ENCODE results near the gene PDCD6IP.
"Not testable (repeated sequence)": the region's sequence is repeated elsewhere in the genome, so short reads cannot be mapped to it uniquely, and the experiment has no call there.

Gene PDCD6IP

DNA sequence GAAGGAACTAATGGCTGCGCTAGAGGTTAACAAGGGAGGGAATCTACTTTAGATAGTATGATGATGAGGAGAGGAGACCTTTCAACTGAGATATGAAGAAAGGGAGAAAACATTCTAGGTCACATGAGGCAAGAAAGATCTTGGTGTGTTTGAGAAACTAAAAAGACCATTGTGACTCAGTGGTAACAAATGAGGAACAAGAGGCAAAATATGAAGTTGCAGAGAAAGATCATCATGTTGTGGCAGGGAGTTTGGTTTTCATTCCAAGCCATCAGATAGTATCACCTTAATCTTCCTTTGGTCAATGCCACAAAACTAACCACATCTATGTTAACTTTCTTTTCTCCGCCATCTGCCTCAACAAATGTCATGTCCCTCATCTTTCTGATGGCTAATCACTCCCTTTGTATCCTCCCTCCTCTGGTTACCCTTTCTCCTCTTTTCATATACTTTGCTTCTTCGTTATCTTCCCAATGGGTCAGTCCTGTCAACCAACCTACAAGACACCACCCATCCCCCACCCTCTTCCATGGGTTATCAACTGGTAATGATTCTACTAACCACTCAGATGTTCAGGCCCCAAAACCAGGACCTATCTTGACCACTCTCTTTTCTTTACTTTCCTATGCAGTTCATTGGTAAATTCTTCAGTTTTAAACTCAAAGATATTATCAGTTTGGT lies 2.4 kb upstream of the PDCD6IP start:
- DNase-seq: no peak

GRCh38 chr3:33798113-33798417 lies 365 bp upstream of the PDCD6IP start:
- no peak for DNase-seq

DNA sequence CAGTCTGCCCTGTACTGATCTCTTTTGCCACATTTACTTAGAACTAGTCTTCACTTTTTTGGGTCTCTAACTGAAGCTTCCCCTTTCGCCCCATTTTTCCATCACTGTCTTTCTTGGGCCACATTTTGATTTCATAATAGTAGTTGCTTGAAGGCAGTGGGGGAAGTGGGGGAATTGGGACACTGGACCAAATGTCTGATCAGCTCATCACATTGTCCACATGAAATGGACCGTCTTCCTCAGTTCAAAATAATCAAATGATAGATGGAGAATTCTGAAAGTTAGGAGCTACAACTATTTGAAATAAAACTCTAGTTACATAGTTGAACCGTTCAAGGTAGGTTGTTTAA lies 747 bp downstream of the PDCD6IP start:
- DNase-seq: no peak

- DNase-seq: no peak
These were observed 4.8 kb downstream of the PDCD6IP start for GRCh38 chr3:33803252-33803651.

GRCh38 chr3:33803894-33804526 lies 5.6 kb downstream of the PDCD6IP start:
- DNase-seq: no peak

- DNase-seq: no peak
These were observed 8.8 kb downstream of the PDCD6IP start for GRCh38 chr3:33807191-33807590.

GRCh38 chr3:33808559-33808958 lies 10.1 kb downstream of the PDCD6IP start:
- no peak for DNase-seq

- no peak for DNase-seq
These were observed 12.1 kb downstream of the PDCD6IP start for GRCh38 chr3:33810545-33810944.

DNA sequence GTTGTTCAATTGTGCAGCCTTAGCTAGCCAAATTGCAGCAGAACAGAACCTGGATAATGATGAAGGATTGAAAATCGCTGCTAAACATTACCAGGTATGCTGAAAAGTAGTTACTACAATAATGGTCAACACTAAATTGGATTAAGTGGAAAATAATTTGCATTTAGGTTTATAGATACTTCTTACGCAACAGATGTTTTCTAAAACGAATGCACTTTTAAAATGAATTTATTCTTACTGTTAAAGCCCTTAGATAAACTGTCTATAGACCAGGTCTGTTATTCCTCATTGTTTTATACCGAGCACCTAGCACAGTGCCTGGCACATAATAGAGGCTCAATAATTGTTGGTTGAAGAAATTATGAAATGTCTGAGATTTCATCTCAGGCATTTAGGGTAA lies 23.6 kb downstream of the PDCD6IP start:
- DNase-seq: no peak

- DNase-seq: no peak
These were observed 25.4 kb downstream of the PDCD6IP start for GRCh38 chr3:33823821-33824220.

DNA sequence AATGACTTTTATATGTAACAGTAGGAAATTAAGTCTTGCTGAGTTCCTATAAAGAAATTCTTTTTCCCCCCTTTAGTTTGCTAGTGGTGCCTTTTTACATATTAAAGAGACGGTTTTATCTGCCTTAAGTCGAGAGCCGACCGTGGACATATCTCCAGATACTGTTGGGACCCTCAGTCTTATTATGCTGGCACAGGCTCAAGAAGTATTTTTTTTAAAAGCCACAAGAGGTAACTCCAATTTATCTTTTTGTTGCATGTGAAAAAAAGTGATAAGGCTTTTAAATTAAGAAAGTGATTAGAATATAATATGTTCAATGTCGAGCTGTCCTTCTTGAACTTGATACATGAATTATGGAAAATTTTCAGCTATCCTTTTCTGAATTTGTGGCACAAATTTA lies 26.7 kb downstream of the PDCD6IP start:
- DNase-seq: no peak

DNA sequence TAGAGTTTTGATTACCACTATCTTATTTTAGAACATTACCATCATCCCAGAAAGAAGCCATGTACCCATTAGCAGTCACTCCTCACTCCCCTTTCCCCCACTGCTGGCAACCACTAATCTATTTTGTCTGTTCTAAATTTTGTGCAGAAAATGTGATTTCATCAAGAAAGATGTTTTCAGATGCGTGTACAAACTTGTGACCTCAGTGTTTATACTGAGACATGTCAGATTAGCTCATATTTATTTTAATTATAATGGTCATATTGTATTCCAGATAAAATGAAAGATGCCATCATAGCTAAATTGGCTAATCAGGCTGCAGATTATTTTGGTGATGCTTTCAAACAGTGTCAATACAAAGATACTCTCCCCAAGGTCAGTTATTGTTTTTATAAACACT lies 27.8 kb downstream of the PDCD6IP start:
- no peak for DNase-seq

GRCh38 chr3:33826688-33827087 lies 28.3 kb downstream of the PDCD6IP start:
- DNase-seq: no peak

GRCh38 chr3:33829720-33830119 lies 31.3 kb downstream of the PDCD6IP start:
- no peak for DNase-seq

- DNase-seq: no peak
These were observed 32.6 kb downstream of the PDCD6IP start for GRCh38 chr3:33831053-33831452.

- DNase-seq: no peak
These were observed 35.1 kb downstream of the PDCD6IP start for GRCh38 chr3:33833408-33834095.

DNA sequence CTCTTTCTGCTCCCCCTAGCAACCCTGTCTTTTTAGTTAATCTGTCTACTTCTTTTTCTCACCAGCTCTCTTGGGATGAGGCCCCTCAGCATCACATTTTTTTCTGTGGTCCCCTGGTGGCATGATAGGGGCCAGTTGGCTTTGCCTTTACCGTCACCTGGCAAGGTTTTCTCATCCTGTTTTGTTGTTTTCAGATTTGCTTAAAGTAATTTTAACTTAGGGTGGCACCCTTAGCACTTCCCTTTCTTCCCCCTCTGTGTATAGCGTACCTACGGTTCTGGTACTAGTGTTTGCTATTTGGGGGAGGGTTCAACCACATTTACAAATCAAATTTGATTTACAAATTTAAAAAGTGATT lies 35.6 kb downstream of the PDCD6IP start:
- DNase-seq: no peak

GRCh38 chr3:33837182-33837581 lies 38.8 kb downstream of the PDCD6IP start:
- not testable (repeated sequence) for DNase-seq

DNA sequence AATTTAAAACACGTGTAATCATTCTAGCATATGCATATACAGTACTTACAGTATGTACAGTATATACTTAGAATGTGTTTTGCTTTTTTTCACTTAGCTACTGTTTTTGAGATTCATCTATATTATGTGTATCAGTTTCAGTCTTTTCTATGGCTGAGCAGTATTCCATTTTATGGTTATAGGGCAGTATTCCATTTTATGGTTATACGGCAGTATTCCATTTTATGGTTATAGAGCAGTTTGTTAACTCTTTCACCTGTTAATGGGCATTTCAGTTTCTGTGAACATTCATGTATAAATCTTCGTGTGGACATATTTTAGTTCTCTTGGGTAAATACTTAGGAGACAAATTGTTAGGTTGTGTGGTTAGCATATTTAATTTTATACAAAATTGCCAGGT lies 40.9 kb downstream of the PDCD6IP start:
- DNase-seq: no peak

GRCh38 chr3:33840179-33840578 lies 41.7 kb downstream of the PDCD6IP start:
- no peak for DNase-seq

GRCh38 chr3:33848624-33849347 lies 50.4 kb downstream of the PDCD6IP start:
- no peak for DNase-seq

DNA sequence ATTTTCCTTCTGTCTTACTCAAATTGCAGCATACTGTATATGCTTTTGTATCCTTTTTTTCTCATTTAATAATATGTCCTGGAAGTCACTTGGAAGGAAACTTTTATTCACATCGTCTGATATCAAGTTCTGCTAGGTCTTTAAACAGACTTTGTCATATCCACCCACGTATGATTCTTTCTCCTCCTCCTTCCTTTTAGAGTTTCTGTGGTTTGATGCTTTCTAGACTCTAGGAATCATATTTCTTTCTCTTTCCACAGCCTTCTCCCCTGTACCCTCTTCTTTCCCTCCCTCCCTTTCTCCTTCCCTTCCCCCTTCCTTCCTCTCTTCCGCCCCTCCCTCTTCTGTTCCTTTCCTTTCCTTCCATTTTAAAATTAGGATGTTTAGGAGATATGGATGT lies 52.2 kb downstream of the PDCD6IP start:
- DNase-seq: not testable (repeated sequence)

DNA sequence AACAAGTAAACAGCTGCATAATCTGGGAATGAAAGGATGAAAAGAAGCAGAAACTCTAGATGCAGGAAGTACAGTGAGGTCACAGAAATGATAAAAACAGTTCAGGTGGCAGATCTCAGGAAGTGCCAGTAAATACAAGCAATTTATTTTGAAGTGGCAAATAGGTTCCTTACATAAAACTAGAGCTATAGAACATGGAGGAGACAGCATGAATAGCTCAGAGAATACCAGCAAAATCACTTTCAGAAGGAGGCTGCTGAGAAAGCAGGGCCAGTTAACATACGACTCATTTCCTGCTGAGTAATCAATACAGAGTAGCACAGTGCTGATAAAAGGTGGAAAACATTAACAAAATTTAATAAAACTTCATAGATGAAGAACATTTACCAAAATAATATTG lies 57.0 kb downstream of the PDCD6IP start:
- DNase-seq: not testable (repeated sequence)
